T-helper 2 cell treated with Interferon-gamma antibody and Interleukin-4, amounts not matched to agents 5 μg/mL and 100 μg/mL, for 36 hours (primary cell): ENCODE data around the gene CHCHD3.

Experiments used
- DNase-seq: peaks from one replicate; pipeline ENCODE4 v3.0.0; 2021; ENCODE audit warnings: low spot score
- H3K27ac Mint-ChIP-seq: one replicate; pipeline ENCODE4 v1.8.0; 2021; ENCODE audit warnings: mild to moderate bottlenecking, mixed read lengths
- H3K27me3 Mint-ChIP-seq: one replicate; pipeline ENCODE4 v1.8.0; 2021; ENCODE audit warnings: low read depth, mixed read lengths
- H3K36me3 Mint-ChIP-seq: one replicate; pipeline ENCODE4 v1.8.0; 2021; ENCODE audit warnings: low read depth, mixed read lengths
- H3K4me1 Mint-ChIP-seq: one replicate; pipeline ENCODE4 v1.8.0; 2021; ENCODE audit warnings: low read depth, mixed read lengths
- H3K4me3 Mint-ChIP-seq: one replicate; pipeline ENCODE4 v1.8.0; 2022; ENCODE audit warnings: mild to moderate bottlenecking, moderate library complexity, mixed read lengths
- H3K9me3 Mint-ChIP-seq: one replicate; pipeline ENCODE4 v1.8.0; 2021; ENCODE audit warnings: mixed read lengths

CHCHD3 gene

GRCh38 chr7:132964876-132965275 lies 117.0 kb downstream of the CHCHD3 start:
- Mint-ChIP-seq H3K4me1 (no peaks in the 10 kb centered on the region), H3K27ac (no peak overlapping the region), H3K4me3 (no peak overlapping the region), H3K9me3 (no peaks in the 10 kb centered on the region), H3K36me3 (no peaks in the 10 kb centered on the region), H3K27me3 (no peaks in the 10 kb centered on the region)
- DNase-seq, result no peak

DNA sequence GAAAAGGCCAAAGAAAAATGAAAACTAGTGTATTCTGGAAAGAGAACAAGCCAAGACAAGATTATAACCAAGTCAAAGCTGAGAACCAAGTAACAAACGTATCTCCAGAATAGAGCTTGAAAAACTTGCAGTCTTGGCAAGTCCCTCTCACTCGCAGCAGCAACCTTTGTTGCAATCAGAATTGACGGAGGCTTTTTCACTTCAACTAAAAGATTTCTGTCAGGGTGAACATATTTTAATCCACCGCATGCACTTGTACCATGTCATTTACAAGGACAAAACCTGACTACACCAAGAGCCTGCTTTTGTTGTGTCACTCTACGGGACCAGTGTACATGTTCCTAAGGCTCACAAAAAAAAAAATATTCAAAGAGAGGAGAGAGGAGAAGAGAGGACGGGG lies 122.0 kb downstream of the CHCHD3 start:
- no peak for DNase-seq
- Mint-ChIP-seq H3K4me1 (no peaks in the 10 kb centered on the region), H3K36me3 (no peaks in the 10 kb centered on the region), H3K9me3 (no peaks in the 10 kb centered on the region), H3K27me3 (no peaks in the 10 kb centered on the region), H3K4me3 (no peak overlapping the region), H3K27ac (no peak overlapping the region)

- Mint-ChIP-seq H3K27me3 (no peaks in the 10 kb centered on the region), H3K27ac (no peak overlapping the region), H3K9me3 (no peaks in the 10 kb centered on the region), H3K36me3 (no peaks in the 10 kb centered on the region), H3K4me1 (no peaks in the 10 kb centered on the region), H3K4me3 (no peak overlapping the region)
- no peak for DNase-seq
These were observed 125.3 kb downstream of the CHCHD3 start for GRCh38 chr7:132956556-132956955.

GRCh38 chr7:132953468-132953867 lies 128.4 kb downstream of the CHCHD3 start:
- no peaks in the 10 kb centered on the region for H3K4me1 Mint-ChIP-seq
- H3K36me3 Mint-ChIP-seq, result no peaks in the 10 kb centered on the region
- H3K4me3 Mint-ChIP-seq, result no peak overlapping the region
- H3K27ac Mint-ChIP-seq, result no peak overlapping the region
- no peaks in the 10 kb centered on the region for H3K27me3 Mint-ChIP-seq
- no peak for DNase-seq
- no peaks in the 10 kb centered on the region for H3K9me3 Mint-ChIP-seq

GRCh38 chr7:132950725-132951124 lies 131.2 kb downstream of the CHCHD3 start:
- no peaks in the 10 kb centered on the region for H3K4me1 Mint-ChIP-seq
- H3K4me3 Mint-ChIP-seq, result no peak overlapping the region
- no peak for DNase-seq
- H3K27me3 Mint-ChIP-seq, result no peaks in the 10 kb centered on the region
- no peaks in the 10 kb centered on the region for H3K9me3 Mint-ChIP-seq
- H3K36me3 Mint-ChIP-seq, result no peaks in the 10 kb centered on the region
- no peak overlapping the region for H3K27ac Mint-ChIP-seq

DNA sequence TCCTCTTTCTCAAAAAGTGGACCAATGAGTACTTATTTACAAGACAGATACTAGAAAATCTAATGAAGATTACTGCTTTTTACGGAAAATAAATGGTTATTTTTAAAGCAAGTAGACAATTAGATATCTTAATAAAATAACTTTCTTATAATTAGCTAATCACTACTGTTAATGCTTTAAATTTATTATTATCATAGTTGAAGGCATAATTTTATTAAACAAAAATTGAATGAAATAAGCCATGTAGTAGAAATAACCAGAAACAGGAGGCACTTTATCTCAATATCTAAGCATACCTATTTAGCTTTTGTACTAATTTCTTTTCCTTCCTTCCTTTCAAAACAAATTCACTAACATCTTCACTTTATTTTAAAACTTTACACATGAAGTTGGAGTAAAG lies 134.9 kb downstream of the CHCHD3 start:
- no peak overlapping the region for H3K27ac Mint-ChIP-seq
- no peaks in the 10 kb centered on the region for H3K9me3 Mint-ChIP-seq
- no peaks in the 10 kb centered on the region for H3K27me3 Mint-ChIP-seq
- H3K4me1 Mint-ChIP-seq, result peaks cover 2% of the 10 kb centered on the region
- H3K4me3 Mint-ChIP-seq, result no peak overlapping the region
- DNase-seq, result no peak
- H3K36me3 Mint-ChIP-seq, result peaks cover 2% of the 10 kb centered on the region

- Mint-ChIP-seq H3K27ac (no peak overlapping the region), H3K4me1 (peaks cover 8% of the 10 kb centered on the region), H3K9me3 (no peaks in the 10 kb centered on the region), H3K4me3 (no peak overlapping the region), H3K36me3 (peaks cover 8% of the 10 kb centered on the region), H3K27me3 (no peaks in the 10 kb centered on the region)
- no peak for DNase-seq
These were observed 137.1 kb downstream of the CHCHD3 start for GRCh38 chr7:132944774-132945173.

DNA sequence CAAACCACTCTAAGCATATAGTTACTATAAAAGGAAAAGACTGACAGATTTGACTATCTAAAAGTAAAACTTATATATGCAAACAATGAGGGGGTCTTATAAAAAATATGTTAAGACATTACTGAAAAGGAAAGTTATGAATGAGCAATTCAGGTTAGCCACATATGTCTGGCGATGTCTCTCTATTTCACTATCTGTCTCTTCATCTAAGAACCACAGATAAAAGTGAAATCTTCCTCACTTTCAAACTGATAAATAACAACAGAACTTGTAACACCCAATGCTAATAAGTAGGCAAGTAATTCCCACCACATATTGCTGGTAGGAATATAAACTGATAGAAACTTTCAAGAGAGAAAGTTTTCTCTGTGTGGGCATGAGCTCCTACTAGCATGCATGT lies 138.2 kb downstream of the CHCHD3 start:
- Mint-ChIP-seq H3K9me3 (no peaks in the 10 kb centered on the region), H3K27me3 (no peaks in the 10 kb centered on the region), H3K4me1 (peaks cover 8% of the 10 kb centered on the region), H3K27ac (no peak overlapping the region), H3K4me3 (no peak overlapping the region), H3K36me3 (peaks cover 8% of the 10 kb centered on the region)
- no peak for DNase-seq

DNA sequence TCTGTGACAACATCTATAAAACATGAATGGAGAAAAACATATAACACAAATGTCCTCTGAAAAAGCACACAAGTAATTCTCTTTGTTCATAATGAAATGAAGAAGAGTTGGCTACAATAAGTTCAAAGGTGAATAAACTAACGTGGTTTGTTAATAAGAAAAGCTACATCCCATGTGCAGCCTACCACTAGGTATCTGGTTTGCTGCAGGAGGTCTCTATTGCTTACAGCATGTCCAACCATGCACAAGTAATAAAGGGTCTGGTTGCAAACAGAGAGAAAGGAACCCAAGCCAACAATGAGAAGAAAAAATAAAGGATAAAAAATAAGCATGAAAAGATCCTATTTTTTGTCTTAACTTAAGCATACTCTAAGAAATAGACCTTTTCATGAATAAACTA lies 139.2 kb downstream of the CHCHD3 start:
- Mint-ChIP-seq H3K36me3 (peaks cover 10% of the 10 kb centered on the region), H3K27ac (no peak overlapping the region), H3K4me3 (no peak overlapping the region)

GRCh38 chr7:132941905-132942304 lies 140.0 kb downstream of the CHCHD3 start:
- Mint-ChIP-seq H3K36me3 (peaks cover 10% of the 10 kb centered on the region), H3K4me1 (peaks cover 8% of the 10 kb centered on the region), H3K9me3 (no peaks in the 10 kb centered on the region), H3K4me3 (no peak overlapping the region), H3K27ac (no peak overlapping the region), H3K27me3 (no peaks in the 10 kb centered on the region)
- DNase-seq, result no peak

More for the DNA sequence above, 139.2 kb downstream of the CHCHD3 start:
- no peaks in the 10 kb centered on the region for H3K9me3 Mint-ChIP-seq
- DNase-seq, result no peak
- peaks cover 8% of the 10 kb centered on the region for H3K4me1 Mint-ChIP-seq
- no peaks in the 10 kb centered on the region for H3K27me3 Mint-ChIP-seq

DNA sequence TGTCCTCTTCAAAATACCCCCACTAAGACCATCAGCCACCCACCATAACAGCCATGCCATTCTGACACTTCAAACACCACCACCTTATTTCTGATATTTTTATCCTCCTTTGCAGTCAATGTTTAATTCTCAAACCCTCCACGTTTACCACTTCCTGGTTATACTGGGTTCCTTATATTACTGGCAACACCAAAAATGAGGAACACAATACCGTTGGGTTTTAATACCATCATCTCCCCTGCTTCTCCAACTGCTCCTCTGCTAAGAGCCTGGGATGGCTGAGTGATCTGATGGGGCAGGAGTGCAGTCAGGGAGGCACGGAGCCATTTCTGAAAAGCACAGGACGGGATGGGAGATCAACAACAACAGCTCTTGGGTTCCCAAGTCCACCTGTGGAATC lies 140.5 kb downstream of the CHCHD3 start:
- H3K36me3 Mint-ChIP-seq, result peaks cover 10% of the 10 kb centered on the region
- no peak for DNase-seq
- no peak overlapping the region for H3K4me3 Mint-ChIP-seq
- H3K27ac Mint-ChIP-seq, result no peak overlapping the region
- H3K4me1 Mint-ChIP-seq, result peaks cover 8% of the 10 kb centered on the region
- no peaks in the 10 kb centered on the region for H3K27me3 Mint-ChIP-seq
- H3K9me3 Mint-ChIP-seq, result no peaks in the 10 kb centered on the region

DNA sequence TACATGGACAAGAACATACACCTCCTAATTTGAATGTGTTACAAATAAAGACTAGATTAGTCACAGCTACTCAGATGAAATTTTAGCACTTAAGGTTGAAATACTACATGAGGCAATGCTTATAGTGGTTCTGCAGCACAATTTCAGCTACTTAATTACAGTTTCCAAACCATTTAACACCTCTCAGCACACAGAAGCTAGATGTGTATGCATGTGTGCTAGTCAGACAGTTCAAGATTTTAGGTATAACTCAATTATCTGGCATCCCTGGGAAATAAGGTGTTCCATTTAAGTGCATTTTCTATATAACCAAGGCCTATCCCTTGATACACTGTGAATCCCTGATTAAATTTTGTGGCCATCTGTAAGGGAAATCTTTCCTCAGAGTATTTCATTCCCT lies 141.8 kb downstream of the CHCHD3 start:
- no peak for DNase-seq
- H3K27ac Mint-ChIP-seq, result no peak overlapping the region
- H3K27me3 Mint-ChIP-seq, result no peaks in the 10 kb centered on the region
- peaks cover 14% of the 10 kb centered on the region for H3K36me3 Mint-ChIP-seq
- H3K4me1 Mint-ChIP-seq, result peaks cover 8% of the 10 kb centered on the region
- H3K9me3 Mint-ChIP-seq, result peaks cover 6% of the 10 kb centered on the region
- H3K4me3 Mint-ChIP-seq, result no peak overlapping the region

DNA sequence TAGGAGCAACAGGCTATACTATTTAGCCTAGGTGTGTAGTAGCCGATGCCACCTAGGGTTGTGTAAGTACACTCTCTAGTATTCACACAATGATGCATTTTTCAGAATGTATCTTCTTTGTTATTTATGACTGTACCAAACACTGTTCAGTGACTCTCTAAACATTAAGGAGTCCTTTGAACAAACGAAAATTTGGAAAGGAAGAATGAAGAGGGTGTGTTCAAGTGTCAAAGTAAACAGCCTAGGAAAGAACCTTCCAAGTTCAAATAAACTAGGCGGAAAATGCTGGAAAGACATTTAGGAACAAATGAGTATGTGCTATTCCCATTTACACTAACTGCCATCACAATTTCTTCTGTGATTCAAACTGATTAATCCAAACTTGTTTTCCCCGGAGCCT lies 142.4 kb downstream of the CHCHD3 start:
- peaks cover 6% of the 10 kb centered on the region for H3K9me3 Mint-ChIP-seq
- no peak overlapping the region for H3K27ac Mint-ChIP-seq
- H3K27me3 Mint-ChIP-seq, result no peaks in the 10 kb centered on the region
- H3K4me3 Mint-ChIP-seq, result no peak overlapping the region
- no peak for DNase-seq
- peaks cover 14% of the 10 kb centered on the region for H3K36me3 Mint-ChIP-seq
- peaks cover 8% of the 10 kb centered on the region for H3K4me1 Mint-ChIP-seq

GRCh38 chr7:132937286-132937685 lies 144.6 kb downstream of the CHCHD3 start:
- Mint-ChIP-seq H3K36me3 (peaks cover 14% of the 10 kb centered on the region), H3K9me3 (peaks cover 6% of the 10 kb centered on the region), H3K4me1 (peaks cover 14% of the 10 kb centered on the region), H3K27me3 (no peaks in the 10 kb centered on the region), H3K27ac (no peak overlapping the region), H3K4me3 (no peak overlapping the region)
- no peak for DNase-seq

DNA sequence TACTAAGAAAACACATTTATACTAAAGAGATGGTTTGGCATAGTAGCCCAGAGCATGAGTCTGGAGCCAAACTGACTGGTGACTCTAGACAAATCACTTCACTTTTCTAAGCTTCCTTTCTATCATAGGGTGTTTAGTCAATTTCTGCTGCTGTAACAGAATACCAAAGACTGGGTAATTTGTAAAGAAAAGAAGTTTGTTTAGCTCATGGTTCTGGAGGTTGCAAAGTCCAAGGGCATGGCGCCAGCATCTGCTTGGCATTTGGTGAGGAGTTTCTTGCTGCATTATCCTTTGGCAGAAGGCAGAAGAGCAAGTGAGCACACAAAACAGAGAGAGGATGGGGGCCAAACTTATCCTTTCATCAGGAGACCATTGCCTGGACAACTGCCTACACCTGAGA lies 146.3 kb downstream of the CHCHD3 start:
- DNase-seq, result no peak
- no peak overlapping the region for H3K4me3 Mint-ChIP-seq
- H3K4me1 Mint-ChIP-seq, result peaks cover 11% of the 10 kb centered on the region
- H3K27me3 Mint-ChIP-seq, result no peaks in the 10 kb centered on the region
- H3K27ac Mint-ChIP-seq, result no peak overlapping the region
- peaks cover 6% of the 10 kb centered on the region for H3K9me3 Mint-ChIP-seq
- peaks cover 7% of the 10 kb centered on the region for H3K36me3 Mint-ChIP-seq
